HG03558 (cell line): ENCODE measurements around the gene PRAC2.
"Not testable (repeated sequence)": the region's sequence is repeated elsewhere in the genome, so short reads cannot be mapped to it uniquely, and the experiment has no call there.

Source experiments
- ATAC-seq: cut with Tn5 transposase; IDR thresholded peaks from one replicate; pipeline ENCODE4 v1.9.1; 2021; ENCODE audit warnings: moderate number of reproducible peaks; ENCODE audit not compliant: unreplicated experiment; ENCODE audit errors: extremely low read depth

The PRAC2 gene

GRCh38 chr17:48722915-48723422, at the start of gene PRAC2:
TSS of gene PRAC2 (plus strand) at chr17:48723185. CDS start at chr17:48724411, 1,226 bp downstream.
- ATAC-seq, result no peak

DNA sequence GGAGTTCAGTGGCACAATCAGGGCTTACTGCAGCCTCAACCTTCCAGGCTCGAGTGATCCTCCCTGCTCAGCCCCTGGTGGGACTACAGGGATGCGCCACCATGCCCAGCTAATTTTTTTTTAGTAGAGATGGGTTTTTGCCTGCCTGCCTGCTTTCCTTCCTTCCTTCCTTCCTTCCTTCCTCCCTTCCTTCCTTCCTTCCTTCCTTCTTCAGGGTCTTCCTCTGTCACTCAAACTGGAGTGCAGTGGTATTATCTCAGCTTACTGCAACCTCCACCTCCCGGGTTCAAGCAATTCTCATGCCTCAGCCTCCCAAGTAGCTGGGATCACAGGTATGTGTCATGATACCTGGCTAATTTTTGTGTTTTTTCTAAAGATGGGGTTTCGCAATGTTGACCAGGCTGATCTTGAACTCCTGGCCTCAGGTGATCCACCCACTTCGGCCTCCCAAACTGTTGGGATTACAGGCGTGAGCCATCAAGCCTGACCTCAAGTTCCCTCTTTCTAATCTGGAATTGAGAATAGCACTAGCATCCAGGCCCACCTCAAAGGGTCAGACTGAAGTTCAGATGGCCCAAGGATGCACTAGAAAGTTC, 45.9 kb upstream of the PRAC2 start:
- ATAC-seq, result no peak

GRCh38 chr17:48678141-48678971, 44.6 kb upstream of the PRAC2 start:
- no peak for ATAC-seq

GRCh38 chr17:48679385-48680096, 43.4 kb upstream of the PRAC2 start:
- no peak for ATAC-seq

DNA sequence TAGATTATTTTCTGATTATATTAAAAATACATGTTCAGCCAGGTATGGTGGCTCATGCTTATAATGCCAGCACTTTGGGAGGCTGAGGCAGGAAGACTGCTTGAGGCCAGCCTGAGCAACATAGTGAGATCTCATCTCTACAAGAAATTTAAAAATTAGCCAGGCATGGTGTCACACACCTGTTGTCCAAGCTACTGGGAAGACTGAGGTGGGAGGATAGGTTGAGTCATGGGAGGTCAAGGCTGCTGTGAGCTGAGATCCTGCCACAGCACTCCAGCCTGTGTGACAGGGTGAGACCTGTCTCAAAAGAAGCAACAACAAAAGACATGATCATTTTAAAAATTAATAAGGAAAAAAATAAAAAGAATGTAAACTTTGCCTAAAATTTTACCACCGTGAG, 41.4 kb upstream of the PRAC2 start:
- ATAC-seq, result no peak

DNA sequence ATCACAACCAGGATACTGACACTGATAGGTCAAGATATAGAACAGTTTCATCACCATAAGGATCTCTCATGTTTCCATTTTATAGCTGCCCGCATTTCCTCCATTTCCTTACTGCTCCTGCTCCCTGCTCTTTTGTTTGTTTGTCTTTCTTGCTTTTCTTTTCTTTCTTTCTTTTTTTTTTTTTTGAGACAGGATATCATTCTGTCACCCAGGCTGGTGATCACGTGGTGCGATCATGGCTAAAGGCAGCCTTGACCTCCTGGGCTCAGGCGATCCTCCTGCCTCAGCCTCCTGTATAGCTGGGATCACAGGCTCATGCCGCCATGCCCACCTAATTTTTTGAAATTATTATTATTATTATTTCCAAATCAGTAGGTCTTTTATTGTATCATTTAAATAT, 32.3 kb upstream of the PRAC2 start:
- no peak for ATAC-seq

GRCh38 chr17:48692049-48692448, 30.9 kb upstream of the PRAC2 start:
- no peak for ATAC-seq

- no peak for ATAC-seq
Measured at GRCh38 chr17:48693178-48693577, 29.8 kb upstream of the PRAC2 start.

DNA sequence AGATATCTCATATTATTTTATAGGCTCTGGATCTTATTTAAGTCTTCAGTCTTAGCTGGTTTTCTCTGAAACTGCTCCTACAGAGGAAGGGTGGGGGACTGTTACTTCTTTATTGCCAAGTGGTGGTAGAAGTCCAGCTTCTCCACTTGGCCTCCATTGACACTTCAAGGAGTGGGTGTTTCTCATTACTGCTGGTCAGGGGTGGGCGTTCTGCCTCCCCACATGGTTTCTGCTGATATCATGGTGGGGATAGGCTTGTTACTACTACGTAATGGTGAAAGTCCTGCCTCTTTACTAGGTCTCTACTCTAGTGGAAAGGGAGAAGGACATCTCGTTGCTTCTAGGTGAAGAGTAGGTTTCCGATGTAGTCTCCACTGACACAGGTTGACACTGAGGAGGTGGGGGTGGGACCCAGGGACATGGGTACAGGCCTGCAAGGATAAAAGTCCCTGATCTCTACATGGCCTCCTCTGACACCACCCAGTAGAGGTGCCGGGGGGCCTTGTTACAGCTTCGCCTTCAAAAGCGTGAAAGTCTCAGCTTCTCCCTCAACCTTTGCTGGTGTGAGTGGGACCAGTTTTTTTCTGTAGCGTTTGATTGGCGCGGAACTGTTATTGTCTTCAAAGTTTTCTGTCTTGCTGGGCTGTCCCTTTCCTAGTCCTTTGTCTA, 21.0 kb upstream of the PRAC2 start:
- ATAC-seq, result no peak

DNA sequence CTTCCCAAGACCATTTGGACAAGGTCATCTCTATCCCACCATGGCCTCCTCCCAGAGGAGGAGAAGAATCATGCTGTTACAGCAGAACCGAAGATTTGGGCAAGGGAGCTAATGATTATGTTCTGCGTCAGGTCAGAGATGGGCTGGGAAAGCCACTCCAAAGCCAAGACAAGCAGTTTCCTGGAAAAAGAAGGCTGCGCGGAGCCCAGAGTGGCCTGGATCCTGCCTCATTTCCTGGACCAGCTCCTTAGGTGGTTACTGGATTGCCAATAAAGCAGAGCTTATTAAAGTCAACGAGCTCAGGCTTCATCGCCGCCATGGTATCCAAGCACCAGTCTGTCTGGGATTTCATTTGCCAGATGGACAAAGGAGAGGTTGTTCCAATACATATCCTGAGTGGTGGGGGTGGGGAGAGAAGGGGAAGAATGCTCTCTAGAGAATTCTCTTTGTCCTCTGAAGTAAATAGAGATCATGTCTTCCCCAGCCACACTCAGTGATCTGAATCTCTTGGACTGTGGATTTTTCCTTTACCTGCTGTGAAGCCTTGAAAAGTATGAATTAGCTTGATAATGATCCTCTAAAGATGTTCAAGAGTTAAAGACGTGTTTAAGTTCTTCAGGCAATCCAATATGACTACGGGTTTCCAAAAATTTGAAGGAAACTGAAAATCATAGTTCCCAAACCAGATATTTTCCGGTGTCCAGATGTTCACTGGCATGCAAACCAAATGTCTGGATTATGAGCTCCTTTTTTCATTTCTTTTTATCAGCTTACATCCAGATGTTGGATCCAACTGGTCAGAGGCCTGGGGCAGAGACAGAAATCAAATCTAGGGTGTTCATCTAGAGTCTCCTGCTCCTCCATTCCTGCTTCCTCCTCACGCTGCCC, 18.4 kb upstream of the PRAC2 start:
- ATAC-seq, result no peak

GRCh38 chr17:48711128-48711527, 11.9 kb upstream of the PRAC2 start:
- ATAC-seq, result no peak

GRCh38 chr17:48715496-48716399, 7.2 kb upstream of the PRAC2 start:
- ATAC-seq, result no peak

DNA sequence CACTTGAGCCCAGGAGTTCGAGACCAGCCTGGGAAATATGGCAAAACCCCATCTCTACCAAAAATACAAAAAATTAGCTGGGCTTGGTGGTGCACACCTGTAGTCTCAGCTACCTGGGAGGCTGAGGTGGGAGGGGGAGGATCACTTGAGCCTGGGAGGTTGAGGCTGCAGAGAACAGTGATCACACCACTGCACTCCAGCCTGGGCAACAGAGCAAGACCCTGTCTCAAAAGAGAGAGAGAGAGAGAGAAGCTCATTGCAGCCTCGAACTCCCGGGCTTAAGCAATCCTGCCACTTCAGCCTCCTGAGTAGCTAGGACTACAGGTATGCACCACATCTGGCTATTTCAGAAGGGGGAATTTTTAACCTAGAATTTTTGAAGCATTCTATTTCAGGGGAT, 6.4 kb upstream of the PRAC2 start:
- not testable (repeated sequence) for ATAC-seq

- no peak for ATAC-seq
Measured at GRCh38 chr17:48717367-48718226, 5.4 kb upstream of the PRAC2 start.

- no peak for ATAC-seq
Measured at GRCh38 chr17:48718227-48718760, 4.7 kb upstream of the PRAC2 start.

- no peak for ATAC-seq
Measured at GRCh38 chr17:48718761-48719641, 4.0 kb upstream of the PRAC2 start.
